Transverse colon (tissue), 3 donors: Measurements from ENCODE around the gene DOCK7.

Experiments used
- CTCF ChIP-seq, 5 experiments: fragments of 200-600 bp in 3 of 5; fragments of 450-650 bp in 2 of 5; sonication (generic) in 3 of 5; IDR thresholded peaks; 1 replicate in 2 of 5; 2 replicates in 3 of 5; pipeline ENCODE4 v1.5.1; 2016 to 2017; ENCODE audit warnings: antibody characterized with exemption in 5 of 5, inconsistent platforms in 3 of 5, mild to moderate bottlenecking in 2 of 5, moderate library complexity in 1 of 5
- POLR2A ChIP-seq: fragments of 450-650 bp; IDR thresholded peaks from one replicate; pipeline ENCODE4 v1.6.1; 2016; ENCODE audit warnings: antibody characterized with exemption, mild to moderate bottlenecking, moderate library complexity

GRCh38 chr1:62625415-62625814 is 62.8 kb downstream of the DOCK7 start:
- TF ChIP-seq CTCF (IDR thresholded peaks at IDR 0.05) (no peak), POLR2A (no peak)
